ENCODE data around the gene APH1B.
"Not testable (repeated sequence)": the region's sequence is repeated elsewhere in the genome, so short reads cannot be mapped to it uniquely, and the experiment has no call there.

The APH1B gene

GRCh38 chr15:63277038-63277892, at the start of gene APH1B:
Gene APH1B (plus strand): TSS chr15:63277605. CDS start chr15:63277624, 19 bp downstream.
- peak; percentile 95 for DNase-seq (ENCODE audit: low spot score)

GRCh38 chr15:63227689-63228088, 49.7 kb upstream of the APH1B start:
- no peak for DNase-seq (ENCODE audit: low spot score)

GRCh38 chr15:63231206-63231605, 46.2 kb upstream of the APH1B start:
- DNase-seq (ENCODE audit: low spot score) = no peak

- no peak for DNase-seq (ENCODE audit: low spot score)
These were observed 45.7 kb upstream of the APH1B start for GRCh38 chr15:63231706-63232105.

DNA sequence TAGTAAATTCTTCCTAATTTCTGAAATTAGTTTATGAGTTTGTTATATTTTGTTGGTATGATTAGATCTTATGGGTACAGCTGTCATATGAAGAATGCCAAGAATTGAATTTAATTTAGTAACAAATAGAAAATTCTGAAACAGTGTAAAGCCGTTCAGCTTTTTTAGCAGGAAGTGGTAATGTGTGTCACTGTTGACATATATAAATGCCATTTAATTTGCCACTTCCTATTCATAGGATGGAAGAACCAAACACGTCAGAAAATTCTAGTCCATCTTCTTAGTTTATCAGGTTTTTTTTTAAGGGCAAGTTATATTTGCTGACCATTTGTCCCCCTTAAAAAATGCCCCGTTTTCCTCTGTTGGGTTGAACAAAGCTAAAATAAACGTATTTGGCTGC, 45.0 kb upstream of the APH1B start:
- no peak for DNase-seq (ENCODE audit: low spot score)

- DNase-seq (ENCODE audit: low spot score) = no peak
These were observed 44.5 kb upstream of the APH1B start for GRCh38 chr15:63232943-63233342.

DNA sequence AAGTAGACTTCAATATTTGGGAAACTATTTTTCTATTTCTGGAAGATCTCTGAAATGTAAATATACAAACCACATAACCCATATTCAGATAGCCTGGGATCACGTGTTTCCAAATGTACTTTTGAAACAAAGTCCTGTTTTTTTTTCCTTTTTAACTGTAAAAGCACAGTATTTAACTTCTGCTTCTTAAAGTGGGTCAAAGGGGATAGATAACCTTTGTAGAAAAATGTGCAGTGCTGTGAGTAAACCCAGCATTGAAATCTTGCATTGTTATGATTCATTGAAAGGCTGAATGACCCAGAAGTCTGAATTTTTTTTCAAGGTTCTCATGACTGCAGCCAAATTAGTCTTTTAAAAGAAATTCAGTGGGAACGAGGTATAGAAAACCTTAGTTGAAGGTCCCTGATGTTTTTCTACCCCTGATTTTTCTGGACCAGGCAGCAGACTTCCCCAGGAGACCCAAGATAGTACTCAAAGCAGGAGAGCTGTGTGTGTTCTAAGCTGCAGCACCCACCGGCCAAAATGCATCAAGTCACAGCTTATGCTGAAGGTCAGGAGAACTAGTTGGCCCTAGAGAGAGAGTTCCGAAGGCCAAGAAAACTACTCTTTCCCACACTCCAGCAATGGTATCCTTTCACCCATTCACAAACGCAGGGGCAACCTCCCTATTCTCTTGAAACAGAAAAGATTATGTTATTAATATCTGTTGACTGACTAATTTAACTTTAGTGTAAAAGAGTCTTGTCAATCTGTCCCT, 43.6 kb upstream of the APH1B start:
- peak; percentile 34 for DNase-seq (ENCODE audit: low spot score)

DNA sequence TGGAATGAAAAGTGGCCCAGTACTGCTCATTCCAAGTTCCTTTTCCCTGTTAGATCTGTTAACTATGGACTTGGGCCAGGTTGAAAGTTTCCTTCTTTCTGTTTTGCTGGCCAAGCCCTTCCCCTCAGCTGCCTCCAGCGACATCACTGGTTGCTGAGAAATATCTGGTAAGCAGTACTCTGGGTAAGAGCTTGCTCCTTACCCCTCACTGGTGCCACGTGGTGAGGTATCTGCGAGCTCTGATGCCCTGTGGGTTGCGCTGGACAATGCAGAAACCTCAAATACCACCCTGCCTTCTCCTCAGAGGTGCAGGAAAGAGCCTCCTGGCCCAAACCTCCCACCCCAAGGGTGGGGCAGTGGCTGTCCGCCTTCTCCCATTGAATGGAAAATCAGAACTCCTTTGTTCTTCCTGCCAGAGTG, 42.9 kb upstream of the APH1B start:
- no peak for DNase-seq (ENCODE audit: low spot score)

GRCh38 chr15:63236272-63236671, 41.1 kb upstream of the APH1B start:
- no peak for DNase-seq (ENCODE audit: low spot score)

- not testable (repeated sequence) for DNase-seq (ENCODE audit: low spot score)
These were observed 40.3 kb upstream of the APH1B start for GRCh38 chr15:63237086-63237485.

DNA sequence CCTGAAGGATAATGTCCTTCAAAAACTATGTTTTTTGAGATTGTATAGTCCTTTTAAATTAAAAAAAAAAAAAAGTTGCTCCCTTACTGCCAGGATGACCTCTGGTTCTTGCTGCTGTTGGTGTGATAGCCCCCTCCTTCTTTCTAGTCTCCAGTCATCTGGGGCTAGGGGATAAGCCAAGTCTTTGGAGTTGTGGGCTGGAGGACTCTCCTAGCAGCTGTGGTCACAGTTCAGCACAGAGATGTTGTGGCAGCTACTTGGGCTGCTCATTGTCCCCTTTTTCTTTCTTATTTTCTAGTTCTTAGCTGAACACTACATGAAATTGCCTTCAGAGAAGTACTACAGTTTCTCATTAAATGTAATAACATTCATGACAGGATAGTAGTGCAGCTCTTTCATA, 39.2 kb upstream of the APH1B start:
- no peak for DNase-seq (ENCODE audit: low spot score)

DNA sequence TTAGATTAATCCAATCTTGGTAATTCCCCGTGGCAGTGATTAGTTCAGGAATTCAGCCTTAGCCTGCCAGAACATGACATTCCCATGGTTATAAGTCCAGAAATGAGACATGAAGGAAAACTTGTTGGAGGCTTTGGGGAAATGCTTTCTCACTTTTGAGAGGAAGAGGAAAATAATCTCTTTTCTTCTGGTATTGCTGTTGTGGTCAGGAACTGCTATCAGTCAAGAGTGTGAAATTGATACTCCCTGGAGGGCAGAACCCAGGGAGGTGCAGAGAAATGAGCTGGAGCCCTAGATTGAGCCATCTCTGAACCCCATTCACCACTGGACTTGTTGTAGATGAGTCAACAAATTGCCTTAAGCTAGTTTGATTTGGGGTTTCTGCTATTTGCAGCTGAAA, 38.6 kb upstream of the APH1B start:
- peak; percentile 40 for DNase-seq (ENCODE audit: low spot score)

DNA sequence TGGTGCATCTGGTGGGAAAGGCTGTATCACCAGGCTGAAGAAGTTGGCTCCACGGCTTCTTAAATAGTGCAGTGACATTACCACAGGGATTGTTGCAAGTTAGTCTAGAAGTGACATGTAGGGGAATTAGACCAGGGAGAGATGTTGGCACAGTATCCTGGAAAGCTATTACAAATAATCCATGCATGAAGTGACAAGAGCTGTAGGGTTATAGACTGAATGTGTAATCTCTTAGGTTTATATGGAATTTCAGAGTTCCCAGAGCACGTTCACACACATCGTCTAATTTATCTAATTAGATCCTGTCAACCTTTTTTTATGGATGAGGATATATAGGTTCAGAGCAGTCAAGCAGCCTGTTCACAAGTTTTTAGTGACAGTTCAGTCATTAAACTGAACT, 37.3 kb upstream of the APH1B start:
- DNase-seq (ENCODE audit: low spot score) = no peak

- DNase-seq (ENCODE audit: low spot score) = no peak
These were observed 36.1 kb upstream of the APH1B start for GRCh38 chr15:63241316-63241715.

- peak; percentile 55 for DNase-seq (ENCODE audit: low spot score)
These were observed 34.3 kb upstream of the APH1B start for GRCh38 chr15:63243101-63243500.

GRCh38 chr15:63243776-63244175, 33.6 kb upstream of the APH1B start:
- DNase-seq (ENCODE audit: low spot score) = no peak

- peak; percentile 41 for DNase-seq (ENCODE audit: low spot score)
These were observed 33.0 kb upstream of the APH1B start for GRCh38 chr15:63244399-63244798.

DNA sequence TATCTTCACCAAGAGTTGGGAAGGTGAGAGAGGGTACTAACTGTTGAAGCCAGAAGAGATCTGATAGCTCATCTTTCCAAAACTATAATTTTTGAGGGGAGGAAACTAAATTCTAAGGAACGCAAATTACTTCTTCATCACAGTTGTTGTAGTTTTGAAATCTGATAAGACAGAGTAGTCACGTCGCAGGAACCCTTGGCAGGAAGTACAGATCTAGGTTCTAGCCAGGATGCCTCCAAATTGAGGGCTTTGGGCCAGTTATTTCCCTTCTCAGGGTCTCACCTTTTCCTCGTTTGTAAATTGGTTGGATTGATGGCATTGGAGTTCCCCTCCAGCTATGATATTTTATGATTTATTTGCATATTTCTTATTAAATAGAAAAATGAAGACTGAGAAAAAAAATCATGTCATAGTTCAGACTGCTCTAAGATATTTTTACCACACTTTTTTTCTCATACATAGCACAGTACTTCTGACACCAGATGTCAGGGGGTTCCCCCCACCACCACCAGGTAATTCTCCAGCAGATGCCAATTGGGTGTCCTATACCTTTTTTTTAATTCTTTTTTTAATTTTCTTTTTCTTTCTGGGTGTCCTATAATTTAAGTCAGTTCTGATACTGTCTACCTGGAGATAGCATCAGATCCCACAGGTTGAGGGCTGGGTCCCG, 32.3 kb upstream of the APH1B start:
- no peak for DNase-seq (ENCODE audit: low spot score)

DNA sequence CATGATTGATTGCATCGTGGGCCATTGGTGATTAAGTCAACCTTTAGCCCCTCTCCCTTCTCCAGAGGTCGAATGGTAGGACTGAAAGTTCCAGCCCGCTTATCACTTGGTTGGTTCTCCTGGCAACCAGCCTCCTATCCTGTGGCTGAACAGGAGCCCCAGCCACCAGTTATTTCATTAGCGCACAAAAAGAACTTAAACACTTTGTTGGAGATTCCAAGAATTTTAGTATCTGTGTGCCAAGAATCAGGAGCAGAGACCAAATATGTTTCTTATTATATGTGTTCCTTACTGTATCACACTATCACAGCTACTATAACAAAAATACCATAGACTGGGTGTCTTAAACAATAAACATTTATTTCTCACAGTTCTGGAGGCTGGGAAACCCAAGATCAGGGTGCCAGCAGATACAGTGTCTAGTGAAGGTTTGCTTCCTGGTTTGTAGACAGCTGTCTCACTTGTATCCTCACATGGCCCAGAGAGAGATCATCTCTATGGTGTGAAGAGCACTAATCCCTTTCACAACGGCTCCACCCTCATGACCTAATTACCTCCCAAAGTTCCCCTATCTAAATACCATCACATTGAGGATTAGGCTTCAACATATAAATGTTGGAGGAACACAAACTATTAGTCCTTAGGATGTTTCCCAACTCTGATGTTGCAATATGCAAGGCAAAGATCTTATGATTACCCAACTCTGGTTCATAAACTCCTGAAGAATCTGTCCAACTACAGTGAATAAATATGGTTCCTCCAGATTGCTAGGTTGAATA, 30.5 kb upstream of the APH1B start:
- DNase-seq (ENCODE audit: low spot score) = peak; percentile 69

DNA sequence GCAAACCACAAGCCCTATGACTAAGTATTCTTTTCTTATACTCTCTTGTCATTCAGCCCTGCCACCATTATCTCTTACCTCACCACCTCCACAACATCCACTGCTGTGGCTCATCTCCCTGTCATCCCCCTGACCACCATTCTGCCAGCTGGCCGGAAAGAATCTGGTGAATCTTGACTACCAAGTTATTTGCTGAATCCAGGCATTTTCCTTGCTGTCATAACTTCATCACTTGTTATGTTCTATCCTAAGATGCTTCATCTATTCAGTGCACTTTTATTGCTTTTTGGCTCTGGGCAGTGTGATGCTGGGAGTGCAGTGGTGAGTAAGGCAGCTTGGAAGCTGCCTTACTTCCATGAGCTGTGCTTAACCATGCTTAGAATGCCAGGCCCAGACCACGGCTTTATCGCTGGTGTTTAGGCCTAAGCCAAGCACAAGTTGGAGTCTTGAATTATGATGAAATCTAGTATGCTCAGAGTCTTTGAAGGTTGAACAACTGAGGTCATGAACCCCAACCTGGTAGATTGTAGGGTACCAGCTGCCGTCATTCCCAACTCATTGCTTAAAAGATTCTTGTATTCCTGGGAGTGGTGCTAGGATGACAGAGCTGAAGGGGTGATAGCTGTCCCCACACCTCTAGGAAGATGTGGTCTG, 27.0 kb upstream of the APH1B start:
- DNase-seq (ENCODE audit: low spot score) = peak; percentile 85

DNA sequence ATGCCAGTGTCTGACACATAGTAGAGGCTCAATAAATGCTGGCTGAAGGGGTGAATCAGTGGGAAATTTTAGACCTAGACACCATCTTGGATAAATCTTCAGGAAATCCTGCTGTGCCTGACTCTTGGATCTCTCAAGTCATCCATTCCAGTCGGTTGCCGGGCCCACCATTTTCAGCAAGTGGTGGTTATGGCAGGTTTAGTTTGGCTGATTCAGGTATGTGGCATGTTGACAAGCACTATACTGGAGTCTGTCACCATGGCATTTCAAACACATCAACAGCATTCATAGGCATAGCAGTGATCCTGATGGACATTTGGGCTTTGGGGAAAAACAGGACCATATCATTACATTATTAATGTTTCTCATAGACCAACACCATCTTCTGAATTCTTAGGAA, 25.7 kb upstream of the APH1B start:
- no peak for DNase-seq (ENCODE audit: low spot score)
